GM12865 (cell line): Measurements from ENCODE around the gene ERC2.

Source experiments
- DNase-seq: peaks from one replicate; pipeline ENCODE4 v3.0.0; 2010; ENCODE audit warnings: low read depth
- H3K4me3 ChIP-seq: 2 replicates; pipeline ENCODE4 v1.5.1; 2011; ENCODE audit warnings: mild to moderate bottlenecking, low read depth, low read length, control low read depth
- CTCF ChIP-seq: IDR thresholded peaks from 2 replicates; pipeline ENCODE4 v1.5.1; 2011; ENCODE audit warnings: low read length, control low read depth, low read depth, inconsistent platforms; ENCODE audit not compliant: insufficient read depth; ENCODE audit errors: missing control alignments

Gene ERC2

GRCh38 chr3:56190130-56190529, 278.1 kb downstream of the ERC2 start:
- DNase-seq = no peak
- no peak overlapping the region for H3K4me3 ChIP-seq
- no peak for TF ChIP-seq CTCF

GRCh38 chr3:56189536-56189935, 278.7 kb downstream of the ERC2 start:
- no peak overlapping the region for H3K4me3 ChIP-seq
- no peak for TF ChIP-seq CTCF
- DNase-seq = no peak

- H3K4me3 ChIP-seq = no peak overlapping the region
- no peak for DNase-seq
- TF ChIP-seq CTCF = no peak
Observed at GRCh38 chr3:56188201-56188600, 280.1 kb downstream of the ERC2 start.

- no peak for TF ChIP-seq CTCF
- H3K4me3 ChIP-seq = no peak overlapping the region
- DNase-seq = no peak
Observed at GRCh38 chr3:56187051-56187450, 281.2 kb downstream of the ERC2 start.

- no peak overlapping the region for H3K4me3 ChIP-seq
- TF ChIP-seq CTCF = no peak
- no peak for DNase-seq
Observed at GRCh38 chr3:56185827-56186226, 282.4 kb downstream of the ERC2 start.

- TF ChIP-seq CTCF = no peak
- H3K4me3 ChIP-seq = no peak overlapping the region
- DNase-seq = no peak
Observed at GRCh38 chr3:56183529-56183928, 284.7 kb downstream of the ERC2 start.

- DNase-seq = no peak
- no peak overlapping the region for H3K4me3 ChIP-seq
- TF ChIP-seq CTCF = no peak
Observed at GRCh38 chr3:56180433-56180832, 287.8 kb downstream of the ERC2 start.
